GM18526 (cell line): Measurements from ENCODE around the gene MZF1.

Experiments
- POLR2A ChIP-seq: IDR thresholded peaks from 3 replicates; pipeline ENCODE4 v1.6.1; 2011; ENCODE audit not compliant: insufficient read length; ENCODE audit errors: extremely low read depth

MZF1 gene

DNA sequence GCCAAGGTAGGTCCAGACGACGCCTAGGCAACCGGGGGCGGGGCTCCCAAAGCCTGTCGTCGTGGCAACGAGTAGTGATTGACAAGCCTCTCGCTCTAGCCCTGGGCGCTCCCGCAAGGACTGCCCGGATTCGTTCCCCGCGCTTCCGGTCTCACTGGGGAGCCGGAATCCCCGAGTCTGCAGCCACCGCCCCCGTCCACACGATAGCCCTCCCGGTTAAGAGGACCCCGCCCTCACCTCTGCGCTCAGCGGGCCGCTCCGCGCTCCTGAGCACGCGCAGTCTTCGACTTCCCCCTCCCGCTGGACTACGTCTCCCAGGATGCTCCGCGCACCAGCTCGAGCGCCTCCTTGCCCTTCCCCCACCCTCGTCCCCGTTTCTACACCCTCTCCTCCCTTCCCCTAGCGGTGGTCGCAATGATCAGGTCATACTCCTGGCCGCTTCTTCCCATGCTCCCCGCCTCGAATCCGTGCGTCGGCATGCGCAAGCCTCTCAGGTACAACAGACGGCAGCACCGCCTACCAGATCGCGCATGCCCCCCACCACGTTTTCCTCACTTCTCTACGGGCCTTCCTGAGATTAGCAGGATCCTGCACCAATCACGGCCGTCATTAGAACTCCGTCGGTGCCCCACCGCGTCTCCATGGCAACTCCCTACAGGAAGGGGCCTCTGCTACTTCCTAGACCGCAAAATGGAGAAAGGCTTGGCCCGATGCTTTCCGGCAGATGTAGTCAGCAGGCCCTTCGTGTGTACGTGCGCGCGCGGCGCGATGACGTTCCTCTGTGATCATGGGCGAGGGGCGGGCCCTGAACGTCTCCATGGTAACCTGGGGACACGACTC, at the start of gene MZF1:
Gene MZF1, minus strand, starts transcription at position 518 of the 840 bp plus-strand sequence. CDS start 1,946 bp downstream, outside the sequence.
- peak; percentile 37 for TF ChIP-seq POLR2A

- TF ChIP-seq POLR2A = no peak
Measured at GRCh38 chr19:58586133-58586765, 13.1 kb upstream of the MZF1 start.

DNA sequence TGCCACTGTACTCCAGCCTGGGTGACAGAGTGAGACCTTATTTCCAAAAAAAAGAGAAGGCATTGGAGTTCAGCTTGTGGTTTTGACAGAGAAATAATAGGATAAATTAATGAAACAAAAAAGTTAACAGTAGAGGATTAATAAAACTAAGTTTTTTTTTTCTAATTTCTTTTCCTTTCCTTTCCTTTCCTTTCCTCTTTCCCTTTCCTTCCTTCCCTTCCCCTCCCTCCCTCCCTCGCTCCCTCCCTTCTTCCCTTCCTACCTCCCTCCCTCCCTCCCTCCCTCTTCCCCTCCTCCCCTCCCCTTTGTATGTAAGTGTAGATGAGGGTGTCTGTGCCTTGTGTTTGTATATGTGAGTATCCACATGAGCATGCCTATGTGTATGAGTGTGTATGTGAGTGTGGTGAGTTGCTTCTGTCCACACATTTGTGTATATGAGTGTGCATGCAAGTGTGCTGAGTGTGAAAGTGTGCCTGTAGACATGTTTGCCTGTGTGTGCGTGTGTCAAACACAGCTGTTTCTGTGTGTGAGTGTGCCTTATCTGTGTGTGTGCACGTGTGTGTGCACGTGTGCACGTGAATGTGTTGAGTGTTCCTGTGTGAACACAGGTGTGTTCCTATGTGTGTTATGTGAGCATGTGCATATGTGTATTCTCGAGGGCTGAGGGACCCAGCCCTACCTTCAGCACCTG, 12.5 kb upstream of the MZF1 start:
- TF ChIP-seq POLR2A = no peak

GRCh38 chr19:58584498-58585441, 11.6 kb upstream of the MZF1 start:
- TF ChIP-seq POLR2A = no peak

DNA sequence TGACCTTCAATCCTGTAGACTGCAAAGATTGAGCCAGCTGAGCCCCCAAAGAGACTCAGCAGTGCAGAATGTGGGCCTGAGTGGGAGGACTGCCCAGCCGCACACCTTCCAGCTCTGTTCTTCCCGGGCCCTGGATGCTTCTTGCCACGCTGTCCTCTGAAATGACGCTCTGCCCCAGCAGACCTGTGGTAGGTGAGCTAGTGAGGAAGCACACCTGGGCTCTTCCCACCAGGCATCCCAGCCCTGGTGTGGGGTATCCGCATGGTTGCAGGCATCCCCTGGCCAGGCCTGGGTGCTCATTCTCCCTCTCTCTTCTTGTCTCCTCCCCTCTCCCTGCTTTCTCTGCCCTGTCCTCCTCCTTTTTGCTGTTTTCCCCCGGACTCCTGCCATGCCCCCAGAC, 9.8 kb upstream of the MZF1 start:
- no peak for TF ChIP-seq POLR2A

DNA sequence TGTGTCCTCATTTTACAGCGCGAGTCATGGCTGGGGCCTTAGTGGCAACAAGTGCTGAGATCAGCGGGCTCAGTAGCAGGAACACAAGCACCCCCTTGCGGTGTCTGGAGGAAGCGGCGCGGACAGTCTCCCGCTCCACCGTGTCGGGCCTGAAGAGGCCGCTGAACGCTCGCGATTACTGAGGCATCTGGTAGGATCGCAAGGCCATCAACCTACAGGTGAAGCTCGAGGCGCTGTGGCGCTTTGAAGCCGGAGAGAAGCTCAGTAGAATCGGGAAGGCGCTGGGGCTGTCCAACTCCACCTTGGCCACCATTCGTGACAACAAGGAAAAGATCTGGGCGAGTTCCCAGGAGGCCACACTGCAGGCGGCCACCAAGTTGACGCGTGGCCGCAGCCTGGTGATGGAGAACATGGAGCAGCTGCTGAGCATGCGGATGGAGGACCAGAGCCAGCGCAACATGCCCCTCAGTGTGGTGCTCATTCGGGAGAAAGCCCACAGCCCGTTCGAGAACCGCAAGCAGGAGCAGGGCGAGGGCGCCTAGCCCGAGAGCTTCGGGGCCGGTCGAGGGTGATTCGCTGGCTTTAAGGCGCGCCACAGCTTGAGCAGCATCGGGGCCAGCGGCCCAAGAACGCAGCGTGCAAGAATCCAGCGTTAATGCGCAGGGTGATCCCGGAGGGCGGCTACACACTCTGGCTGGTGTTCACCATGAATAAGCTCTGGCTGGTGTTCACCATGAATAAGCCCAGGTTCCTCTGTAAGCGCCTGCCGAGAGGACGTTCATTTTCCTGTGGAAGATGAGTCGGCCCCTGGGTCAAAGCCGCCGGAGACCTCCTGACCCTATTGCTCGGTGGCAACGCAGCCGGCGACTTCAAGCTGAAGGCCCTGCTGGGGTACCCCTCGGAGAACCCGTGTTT, 8.3 kb upstream of the MZF1 start:
- no peak for TF ChIP-seq POLR2A

- no peak for TF ChIP-seq POLR2A
Measured at GRCh38 chr19:58579473-58580142, 6.5 kb upstream of the MZF1 start.

DNA sequence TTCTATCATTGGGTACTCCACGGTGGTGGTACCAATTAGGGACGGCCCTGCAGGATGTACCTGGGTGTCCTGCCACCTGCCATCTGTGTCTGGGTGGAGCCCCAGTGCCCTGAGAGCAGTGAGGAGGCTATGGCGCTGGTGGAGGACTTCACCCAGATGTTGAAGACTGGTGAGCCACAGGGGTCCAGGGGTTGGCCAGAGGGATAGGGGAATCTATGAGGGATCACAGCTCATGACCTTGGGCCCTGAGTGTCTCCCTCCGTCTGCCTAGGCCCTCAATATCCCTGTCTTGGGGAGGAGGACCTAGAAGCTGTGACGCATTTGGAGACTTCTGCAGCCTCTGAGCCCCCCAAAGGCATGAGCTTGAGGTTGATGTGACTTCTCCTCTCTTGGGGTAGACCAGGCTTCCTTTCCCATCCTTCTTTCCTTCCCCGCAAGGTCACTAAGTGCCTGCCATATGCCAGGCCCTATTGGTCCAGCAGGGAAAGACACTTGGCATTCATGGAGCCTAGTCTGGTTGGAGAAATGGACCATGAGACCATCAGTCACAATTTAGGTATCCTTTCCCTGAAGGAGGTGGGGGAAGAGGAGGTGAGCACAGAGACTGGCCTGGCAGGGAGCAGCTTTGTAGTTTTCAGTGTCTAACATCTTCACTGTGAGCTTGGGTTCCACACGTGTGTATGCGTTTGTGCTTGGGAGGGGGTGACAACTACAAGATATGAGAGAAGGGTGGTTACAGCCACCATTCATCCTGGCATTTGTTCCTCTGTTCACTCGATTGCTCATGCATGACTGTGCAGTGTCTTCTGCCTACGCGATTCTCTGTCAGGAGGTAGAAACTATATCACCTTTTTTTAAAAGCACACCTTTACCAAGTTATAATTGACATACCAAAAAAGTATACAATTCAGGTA, 5.1 kb upstream of the MZF1 start:
- no peak for TF ChIP-seq POLR2A

DNA sequence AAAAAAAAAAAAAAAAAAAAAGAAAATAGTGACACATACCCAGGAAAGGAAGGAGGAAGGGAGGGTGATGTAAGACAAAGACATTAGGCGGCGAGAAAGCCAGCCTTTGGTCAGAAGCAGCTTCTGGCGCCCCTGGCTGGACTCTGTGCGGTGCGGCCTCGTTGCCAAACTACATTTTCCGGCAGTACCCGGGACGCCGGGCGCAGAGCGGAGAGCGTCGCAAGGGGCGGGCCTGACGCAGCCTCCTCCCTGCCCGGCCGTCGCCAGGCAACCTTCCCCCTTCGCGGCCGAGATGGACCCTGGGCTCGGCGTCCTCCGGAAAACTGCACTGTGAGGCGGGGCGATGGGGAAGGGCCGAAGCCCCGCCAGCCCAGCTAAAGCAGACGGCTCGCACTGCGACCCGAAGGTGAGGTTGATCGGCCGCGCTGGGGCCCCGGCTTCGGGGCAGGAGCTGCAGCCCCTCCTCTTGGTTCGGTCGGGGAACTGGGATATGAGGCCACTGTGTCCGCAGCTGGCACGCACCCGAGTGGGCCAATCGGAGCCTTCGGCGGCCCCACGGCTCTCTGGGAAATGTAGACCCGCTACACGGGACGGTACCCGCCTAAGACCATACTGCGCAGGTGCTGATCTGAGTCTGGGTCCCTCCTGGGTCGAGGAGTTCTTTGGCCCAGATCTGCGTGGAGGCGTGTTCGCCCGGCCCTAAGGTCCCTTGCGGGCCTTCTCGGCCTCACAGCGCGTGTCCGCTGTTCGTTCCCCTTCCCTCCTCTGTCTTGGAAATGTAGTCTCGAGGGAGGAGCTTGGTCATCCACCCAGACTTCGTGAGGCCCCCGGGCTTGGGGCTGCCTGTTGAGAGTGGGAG, 2.3 kb upstream of the MZF1 start:
- TF ChIP-seq POLR2A = peak; percentile 80

- no peak for TF ChIP-seq POLR2A
Measured at GRCh38 chr19:58573658-58574164, 576 bp upstream of the MZF1 start.
